ENCODE results near the gene CCND3. TPM values are rescaled to one million over a fixed set of nuclear protein-coding genes. Genes with fewer than 3 reads are reported as not detected.

CCND3 gene
- total RNA-seq, 1 experiment from 2014 or later = 75.1 TPM

- no peaks in the 10 kb centered on the region for H3K27me3 ChIP-seq (ENCODE audit: insufficient read depth, low read depth)
- no peaks in the 10 kb centered on the region for H3K9me3 ChIP-seq (ENCODE audit: insufficient read depth, low read depth)
- H4K20me1 ChIP-seq (ENCODE audit: insufficient read depth) = no peaks in the 10 kb centered on the region
- H3K9me2 ChIP-seq (ENCODE audit: insufficient read depth) = no peaks in the 10 kb centered on the region
- no peak overlapping the region for H2AFZ ChIP-seq
- H3K79me2 ChIP-seq (ENCODE audit: low read depth) = no peaks in the 10 kb centered on the region
- H3K36me3 ChIP-seq (ENCODE audit: low read depth) = peaks cover 27% of the 10 kb centered on the region; the same call in 1 of the 2 replicates
- no peaks in the 10 kb centered on the region for H3F3A ChIP-seq (ENCODE audit: insufficient read depth, low read depth)
- no peak overlapping the region for H3K4me2 ChIP-seq
- ChIA-PET CTCF (no interaction called here), POLR2A (ENCODE audit: unreplicated experiment) (no interaction called here)
- H3K4me3 ChIP-seq = no peak overlapping the region
- intact Hi-C loops (cut with micrococcal nuclease; ENCODE audit: unreplicated experiment) = no loop called here
- no peak overlapping the region for H3K27ac ChIP-seq
- DNase-seq = no peak
- peaks cover 4% of the 10 kb centered on the region; the same call in 1 of the 2 replicates for H3K4me1 ChIP-seq (replicated peaks; ENCODE audit: insufficient read depth)
- TF ChIP-seq EZH2 (IDR thresholded peaks at IDR 0.05; ENCODE audit: low read depth) (no peak), CTCF (conservative IDR thresholded peaks at IDR 0.05) (peak; percentile 21; the same call in 1 of the 2 replicates)
- no TSS peak for BruUV-seq (replicated peaks)
Measured at GRCh38 chr6:41901882-41902519, 39.6 kb downstream of the CCND3 start.

- Histone ChIP-seq H4K20me1 (ENCODE audit: insufficient read depth) (no peaks in the 10 kb centered on the region), H3K27ac (no peak overlapping the region), H2AFZ (no peak overlapping the region), H3K27me3 (ENCODE audit: insufficient read depth, low read depth) (no peaks in the 10 kb centered on the region), H3K9me3 (ENCODE audit: insufficient read depth, low read depth) (no peaks in the 10 kb centered on the region), H3K9me2 (ENCODE audit: insufficient read depth) (no peaks in the 10 kb centered on the region), H3K36me3 (ENCODE audit: low read depth) (peaks cover 19% of the 10 kb centered on the region; the same call in 1 of the 2 replicates), H3K4me3 (no peak overlapping the region), H3F3A (ENCODE audit: insufficient read depth, low read depth) (peaks cover 9% of the 10 kb centered on the region; the same call in 1 of the 2 replicates), H3K4me1 (replicated peaks; ENCODE audit: insufficient read depth) (peaks cover 13% of the 10 kb centered on the region), H3K4me2 (no peak overlapping the region), H3K79me2 (ENCODE audit: low read depth) (no peaks in the 10 kb centered on the region)
- TF ChIP-seq CTCF (conservative IDR thresholded peaks at IDR 0.05) (no peak), EZH2 (IDR thresholded peaks at IDR 0.05; ENCODE audit: low read depth) (no peak)
- DNase-seq = no peak
- ChIA-PET CTCF (interaction anchor here (0.6 kb wide), 1 partner anchor 55 kb away, joined by 3 read pairs; no protein-coding TSS in a partner anchor), POLR2A (ENCODE audit: unreplicated experiment) (no interaction called here)
- BruUV-seq (replicated peaks) = no TSS peak
- intact Hi-C loops (cut with micrococcal nuclease; ENCODE audit: unreplicated experiment) = no loop called here
Measured at GRCh38 chr6:41900861-41901260, 40.7 kb downstream of the CCND3 start.

GRCh38 chr6:41896281-41896680 lies 45.3 kb downstream of the CCND3 start:
- POLR2A ChIA-PET (ENCODE audit: unreplicated experiment) = interaction anchor here (0.6 to 0.7 kb wide), 4 partner anchors 25 to 163 kb away, joined by 3 to 6 read pairs (median 6); partner anchors contain the start of gene MED20
- Histone ChIP-seq H4K20me1 (ENCODE audit: insufficient read depth) (no peaks in the 10 kb centered on the region), H3K9me2 (ENCODE audit: insufficient read depth) (no peaks in the 10 kb centered on the region), H3K27me3 (ENCODE audit: insufficient read depth, low read depth) (no peaks in the 10 kb centered on the region), H2AFZ (peak overlapping the region; percentile 77; the same call in 1 of the 2 replicates), H3F3A (ENCODE audit: insufficient read depth, low read depth) (peaks cover 17% of the 10 kb centered on the region; the same call in 1 of the 2 replicates), H3K27ac (peak overlapping the region; percentile 79), H3K4me1 (replicated peaks; ENCODE audit: insufficient read depth) (peaks cover 16% of the 10 kb centered on the region), H3K36me3 (ENCODE audit: low read depth) (0 out of 2 replicates have a peak, but pooled peaks cover 11% of the 10 kb centered on the region), H3K4me2 (peak overlapping the region; percentile 77), H3K9me3 (ENCODE audit: insufficient read depth, low read depth) (no peaks in the 10 kb centered on the region), H3K4me3 (peak overlapping the region; percentile 69), H3K79me2 (ENCODE audit: low read depth) (no peaks in the 10 kb centered on the region)
- intact Hi-C loops (cut with micrococcal nuclease; ENCODE audit: unreplicated experiment) = no loop called here
- TF ChIP-seq CTCF (conservative IDR thresholded peaks at IDR 0.05) = no peak
- TF ChIP-seq EZH2 (IDR thresholded peaks at IDR 0.05; ENCODE audit: low read depth) = no peak
- no peak for DNase-seq
- BruUV-seq (replicated peaks) = no TSS peak
- CTCF ChIA-PET = interaction anchor here (0.6 to 0.7 kb wide), 2 partner anchors 108 to 320 kb away, joined by 8 read pairs; no protein-coding TSS in a partner anchor
